WI38 (cell line): ENCODE results near the gene VWA8.
A peak's percentile ranks its signal among the peaks of the same experiment; 100 is the strongest.
"Not testable (repeated sequence)": the region's sequence is repeated elsewhere in the genome, so short reads cannot be mapped to it uniquely, and the experiment has no call there.

Source experiments
- H3K4me3 ChIP-seq: 2 replicates; pipeline ENCODE4 v1.5.1; 2011; ENCODE audit warnings: low read depth, mild to moderate bottlenecking, control low read depth, low read length
- TF ChIP-seq, protein P1 (sequence below): IDR thresholded peaks from 2 replicates; pipeline ENCODE4 v1.5.1; 2012; ENCODE audit warnings: low read depth, mild to moderate bottlenecking, control low read depth, low read length

VWA8 gene

GRCh38 chr13:41655997-41656396 is 304.9 kb downstream of the VWA8 start:
- TF ChIP-seq, protein P1, sequence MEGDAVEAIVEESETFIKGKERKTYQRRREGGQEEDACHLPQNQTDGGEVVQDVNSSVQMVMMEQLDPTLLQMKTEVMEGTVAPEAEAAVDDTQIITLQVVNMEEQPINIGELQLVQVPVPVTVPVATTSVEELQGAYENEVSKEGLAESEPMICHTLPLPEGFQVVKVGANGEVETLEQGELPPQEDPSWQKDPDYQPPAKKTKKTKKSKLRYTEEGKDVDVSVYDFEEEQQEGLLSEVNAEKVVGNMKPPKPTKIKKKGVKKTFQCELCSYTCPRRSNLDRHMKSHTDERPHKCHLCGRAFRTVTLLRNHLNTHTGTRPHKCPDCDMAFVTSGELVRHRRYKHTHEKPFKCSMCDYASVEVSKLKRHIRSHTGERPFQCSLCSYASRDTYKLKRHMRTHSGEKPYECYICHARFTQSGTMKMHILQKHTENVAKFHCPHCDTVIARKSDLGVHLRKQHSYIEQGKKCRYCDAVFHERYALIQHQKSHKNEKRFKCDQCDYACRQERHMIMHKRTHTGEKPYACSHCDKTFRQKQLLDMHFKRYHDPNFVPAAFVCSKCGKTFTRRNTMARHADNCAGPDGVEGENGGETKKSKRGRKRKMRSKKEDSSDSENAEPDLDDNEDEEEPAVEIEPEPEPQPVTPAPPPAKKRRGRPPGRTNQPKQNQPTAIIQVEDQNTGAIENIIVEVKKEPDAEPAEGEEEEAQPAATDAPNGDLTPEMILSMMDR: no peak

DNA sequence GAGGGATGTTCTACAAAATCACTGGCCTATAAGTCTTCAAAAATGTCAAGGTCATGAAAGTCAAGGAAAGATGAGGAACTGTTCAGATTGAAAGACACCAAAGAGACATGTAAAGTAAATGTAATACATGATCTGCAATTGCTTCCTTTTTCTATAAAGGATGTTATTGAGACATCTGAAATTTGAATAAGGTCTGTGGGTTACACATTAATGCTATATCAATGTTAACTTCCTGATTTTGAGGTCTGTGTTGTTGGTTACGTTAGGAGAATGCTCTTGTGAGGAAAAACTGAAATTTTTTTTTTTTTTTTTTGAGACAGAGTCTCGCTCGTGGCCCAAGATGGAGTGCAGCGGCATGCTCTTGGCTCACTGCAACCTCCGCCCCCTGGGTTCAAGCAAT is 306.1 kb downstream of the VWA8 start:
- H3K4me3 ChIP-seq: no peak overlapping the region
- TF ChIP-seq, protein P1: no peak

More at GRCh38 chr13:41655997-41656396, 304.9 kb downstream of the VWA8 start:
- H3K4me3 ChIP-seq: no peak overlapping the region

DNA sequence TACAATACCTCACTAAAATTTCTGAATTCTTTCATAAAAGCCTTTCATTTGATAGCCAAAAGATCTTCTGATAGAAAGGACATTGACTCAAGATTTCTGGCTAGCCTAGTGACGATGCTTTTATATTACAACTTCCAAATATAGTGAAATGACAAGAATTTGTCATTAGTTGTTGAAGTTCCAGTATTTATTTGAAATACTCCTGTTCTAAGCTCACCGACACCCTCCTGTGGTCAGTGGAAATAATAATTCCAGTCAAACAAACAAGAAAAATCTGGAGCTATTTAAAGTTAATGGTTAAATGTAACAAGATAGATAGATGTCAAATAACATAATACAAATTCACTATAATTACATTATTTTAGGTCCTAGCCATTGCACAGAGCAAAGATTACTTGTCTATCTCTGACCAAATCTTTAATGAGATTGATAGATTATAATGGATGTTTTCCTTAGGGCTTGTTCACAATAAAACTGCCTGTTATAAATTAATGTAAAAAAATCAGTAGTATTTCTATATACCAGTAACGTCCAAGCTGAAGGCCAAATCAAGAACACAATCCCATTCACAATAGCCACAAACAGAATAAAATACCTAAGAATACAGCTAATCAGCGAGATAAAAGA is 308.1 kb downstream of the VWA8 start:
- no peak overlapping the region for H3K4me3 ChIP-seq
- TF ChIP-seq, protein P1: peak; percentile 19; the same call in 1 of the 2 replicates

DNA sequence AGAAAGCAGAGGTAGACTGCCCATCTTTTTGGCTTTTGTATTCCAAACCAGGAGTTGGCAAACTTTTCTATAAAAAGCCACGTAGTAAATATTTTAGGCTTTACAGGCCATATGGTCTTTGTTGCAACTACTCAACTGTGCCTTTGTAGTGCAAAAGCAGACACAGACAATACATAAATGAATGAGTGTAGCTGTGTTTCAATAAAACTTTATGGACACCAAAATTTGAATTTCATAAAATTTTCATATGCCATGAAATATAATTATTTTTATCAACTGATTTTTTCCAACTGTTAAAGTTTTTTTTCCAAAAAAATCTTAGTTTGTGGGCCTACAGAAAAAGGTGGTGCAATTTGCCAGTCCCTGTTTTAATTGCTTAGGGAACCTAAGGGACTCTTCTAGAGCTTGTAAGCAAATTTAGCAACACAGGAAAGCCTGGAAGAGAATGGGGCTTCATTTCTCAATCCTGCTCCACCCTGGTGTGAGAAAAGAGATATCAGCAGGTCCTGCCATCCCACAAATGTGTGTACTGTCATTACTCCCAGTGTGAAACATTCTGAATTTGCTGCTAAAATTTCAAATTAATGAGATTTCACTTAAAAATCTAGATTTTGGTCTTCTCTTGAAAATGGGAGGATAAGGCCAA is 309.4 kb downstream of the VWA8 start:
- no peak overlapping the region for H3K4me3 ChIP-seq

GRCh38 chr13:41650706-41651105 is 310.2 kb downstream of the VWA8 start:
- no peak overlapping the region for H3K4me3 ChIP-seq
- TF ChIP-seq, protein P1: no peak

More for the DNA sequence above, 309.4 kb downstream of the VWA8 start:
- TF ChIP-seq, protein P1: no peak

DNA sequence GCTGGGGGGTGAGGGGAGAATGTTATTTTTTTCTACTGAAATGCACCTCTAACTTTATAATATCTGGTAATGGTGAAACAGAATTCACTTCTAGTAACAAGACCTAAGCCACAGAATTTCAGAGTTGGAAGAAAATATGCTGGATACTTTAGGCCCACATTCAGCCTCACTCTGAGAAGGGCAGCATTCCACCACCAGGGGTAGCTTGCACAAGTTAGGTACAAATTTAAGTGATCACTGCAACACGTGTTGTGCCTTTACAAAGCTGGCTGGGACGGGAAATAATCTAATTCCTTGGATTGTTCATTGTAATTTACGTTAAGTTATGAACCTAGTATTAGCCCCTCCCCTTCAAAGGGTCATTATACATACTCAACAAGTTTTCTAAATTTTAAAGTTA is 311.2 kb downstream of the VWA8 start:
- H3K4me3 ChIP-seq: no peak overlapping the region
- TF ChIP-seq, protein P1: peak; percentile 33

DNA sequence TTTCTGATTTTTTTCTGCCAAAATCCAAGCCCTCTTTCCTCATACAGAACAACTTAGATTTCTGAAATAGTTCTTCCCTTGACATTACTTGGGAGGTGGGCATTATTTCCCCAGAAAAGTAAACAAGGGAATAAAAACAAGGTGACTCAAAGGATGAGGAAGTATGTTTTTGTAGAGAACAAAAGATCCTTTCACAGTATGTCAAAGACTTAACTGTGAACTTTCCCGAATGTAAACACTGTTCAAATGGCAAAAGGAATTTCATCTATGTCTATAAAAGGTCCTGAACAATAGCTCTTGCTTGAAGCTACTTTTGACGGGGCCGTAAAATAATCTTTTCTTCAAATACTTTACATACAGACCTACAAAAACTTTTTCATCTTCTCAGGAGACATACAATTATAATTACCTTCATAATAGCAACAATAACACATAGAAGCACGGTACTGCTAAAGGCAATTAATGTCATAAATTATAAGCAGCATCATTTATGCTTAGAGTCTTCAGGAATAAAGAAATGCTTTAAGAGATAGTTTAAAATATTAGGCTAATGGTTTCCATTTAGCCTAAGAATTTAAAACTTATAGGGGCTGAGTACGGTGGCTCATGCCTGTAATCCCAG is 312.5 kb downstream of the VWA8 start:
- no peak overlapping the region for H3K4me3 ChIP-seq
- TF ChIP-seq, protein P1: no peak

GRCh38 chr13:41647699-41648313 is 313.1 kb downstream of the VWA8 start:
- H3K4me3 ChIP-seq: not testable (repeated sequence)
